Hepatocyte (in vitro differentiated cells): ENCODE measurements around the gene KIAA0825. TPM values are rescaled to one million over a fixed set of nuclear protein-coding genes. Genes with fewer than 3 reads are reported as not detected.

Experiments used
- DNase-seq: peaks from one replicate; pipeline ENCODE4 v3.0.0-alpha.2; 2016; ENCODE audit warnings: low spot score
- H2AFZ ChIP-seq: fragments of 200-600 bp; sonication (generic); 2 replicates; pipeline ENCODE4 v1.6.0; 2016; ENCODE audit warnings: antibody characterized with exemption, mild to moderate bottlenecking
- H3K27ac ChIP-seq: fragments of 200-600 bp; sonication (generic); 2 replicates; pipeline ENCODE4 v1.5.1; 2016; ENCODE audit warnings: mild to moderate bottlenecking
- H3K27me3 ChIP-seq: fragments of 200-600 bp; sonication (generic); 2 replicates; pipeline ENCODE4 v1.6.1; 2016
- H3K36me3 ChIP-seq: fragments of 200-600 bp; sonication (generic); replicated peaks from 2 replicates; pipeline ENCODE4 v1.5.1; 2016; ENCODE audit warnings: low read depth; ENCODE audit not compliant: insufficient read depth
- H3K4me1 ChIP-seq: fragments of 200-600 bp; sonication (generic); 2 replicates; pipeline ENCODE4 v1.5.1; 2016; ENCODE audit warnings: mild to moderate bottlenecking, moderate library complexity; ENCODE audit not compliant: insufficient read depth
- H3K4me2 ChIP-seq: fragments of 200-600 bp; sonication (generic); 2 replicates; pipeline ENCODE4 v1.6.0; 2016
- H3K4me3 ChIP-seq: fragments of 200-600 bp; sonication (generic); 2 replicates; pipeline ENCODE4 v1.5.1; 2016; ENCODE audit warnings: mild to moderate bottlenecking
- H3K79me2 ChIP-seq: fragments of 200-600 bp; sonication (generic); 2 replicates; pipeline ENCODE4 v1.6.0; 2017; ENCODE audit warnings: mild to moderate bottlenecking
- H3K9me2 ChIP-seq: fragments of 200-600 bp; sonication (generic); replicated peaks from 2 replicates; pipeline ENCODE4 v1.6.0; 2017; ENCODE audit warnings: mild to moderate bottlenecking; ENCODE audit not compliant: insufficient read depth
- H3K9me3 ChIP-seq: fragments of 200-600 bp; sonication (generic); 2 replicates; pipeline ENCODE4 v1.5.1; 2016; ENCODE audit warnings: low read depth, mild to moderate bottlenecking
- H4K20me1 ChIP-seq: fragments of 200-600 bp; sonication (generic); 2 replicates; pipeline ENCODE4 v1.6.0; 2016; ENCODE audit warnings: mild to moderate bottlenecking; ENCODE audit not compliant: insufficient read depth, poor library complexity, severe bottlenecking
- EZH2 ChIP-seq: fragments of 200-600 bp; sonication (generic); IDR thresholded peaks from 2 replicates; pipeline ENCODE4 v1.6.1; 2016; ENCODE audit warnings: antibody characterized with exemption, mild to moderate bottlenecking, borderline replicate concordance
- EZH2phosphoT487 ChIP-seq: fragments of 200-600 bp; sonication (generic); IDR thresholded peaks from one replicate; pipeline ENCODE4 v1.6.1; 2018; ENCODE audit warnings: antibody characterized with exemption, mild to moderate bottlenecking, low read depth, moderate library complexity; ENCODE audit not compliant: unreplicated experiment, severe bottlenecking
- WGBS: methylation state at CpG from one replicate; pipeline ENCODE4 v1.1.6; 2016; ENCODE audit warnings: low lambda C conversion rate; ENCODE audit errors: missing lambda C conversion rate; 5-methylcytosine and 5-hydroxymethylcytosine counted together
- polyA plus RNA-seq: library from polyadenylated mRNA; unstranded; fragments of >200 nt; fragmentation: Nextera tagmentation; extraction: Ambion mirVana; gene quantifications from 2 replicates; pipeline ENCODE4 v1.2.1, GENCODE V29; 2016
- total RNA-seq: library from RNA; depleted of rRNA; stranded (reverse); fragments of >200 nt; gene quantifications from 2 replicates; pipeline ENCODE4 v1.2.3, GENCODE V29; 2014
- TF ChIP-seq, protein P1 (sequence below): fragments of 200-600 bp; sonication (generic); IDR thresholded peaks from 2 replicates; pipeline ENCODE4 v1.5.1; 2016; ENCODE audit warnings: antibody characterized with exemption, mild to moderate bottlenecking; ENCODE audit not compliant: poor library complexity

Gene KIAA0825
- total and polyA plus RNA-seq, 2 experiments from 2014 or later: 2.1 to 4.5 TPM

DNA sequence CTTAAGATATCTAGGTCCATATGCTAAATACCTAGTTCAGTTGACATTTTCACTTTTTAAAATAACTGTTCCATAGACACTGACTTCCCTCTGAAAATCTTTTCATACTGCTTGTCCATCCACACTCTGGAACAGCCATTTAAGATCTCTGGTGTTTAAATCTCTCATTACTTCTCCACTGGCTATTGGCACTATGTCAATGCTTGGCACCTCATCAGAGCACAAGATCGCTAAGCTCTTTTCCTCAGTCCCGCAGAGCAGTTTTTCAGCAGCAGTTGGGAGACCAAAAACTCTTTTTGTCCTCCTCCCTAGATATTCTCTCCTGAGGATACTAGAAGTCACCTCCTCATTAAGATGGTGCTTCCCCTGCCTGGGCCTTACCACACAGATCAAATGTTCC is 172.7 kb downstream of the KIAA0825 start:
- WGBS: 95% methylated on average over 2 of the region's 2 CpGs
- Histone ChIP-seq H4K20me1 (no peaks in the 10 kb centered on the region), H3K9me3 (no peaks in the 10 kb centered on the region), H2AFZ (no peak overlapping the region), H3K27me3 (no peaks in the 10 kb centered on the region), H3K27ac (no peak overlapping the region), H3K36me3 (no peaks in the 10 kb centered on the region), H3K4me3 (no peak overlapping the region), H3K4me1 (no peaks in the 10 kb centered on the region), H3K9me2 (no peaks in the 10 kb centered on the region), H3K4me2 (no peak overlapping the region), H3K79me2 (no peaks in the 10 kb centered on the region)
- DNase-seq: no peak
- TF ChIP-seq EZH2phosphoT487 (no peak), EZH2 (no peak)
- TF ChIP-seq, protein P1, sequence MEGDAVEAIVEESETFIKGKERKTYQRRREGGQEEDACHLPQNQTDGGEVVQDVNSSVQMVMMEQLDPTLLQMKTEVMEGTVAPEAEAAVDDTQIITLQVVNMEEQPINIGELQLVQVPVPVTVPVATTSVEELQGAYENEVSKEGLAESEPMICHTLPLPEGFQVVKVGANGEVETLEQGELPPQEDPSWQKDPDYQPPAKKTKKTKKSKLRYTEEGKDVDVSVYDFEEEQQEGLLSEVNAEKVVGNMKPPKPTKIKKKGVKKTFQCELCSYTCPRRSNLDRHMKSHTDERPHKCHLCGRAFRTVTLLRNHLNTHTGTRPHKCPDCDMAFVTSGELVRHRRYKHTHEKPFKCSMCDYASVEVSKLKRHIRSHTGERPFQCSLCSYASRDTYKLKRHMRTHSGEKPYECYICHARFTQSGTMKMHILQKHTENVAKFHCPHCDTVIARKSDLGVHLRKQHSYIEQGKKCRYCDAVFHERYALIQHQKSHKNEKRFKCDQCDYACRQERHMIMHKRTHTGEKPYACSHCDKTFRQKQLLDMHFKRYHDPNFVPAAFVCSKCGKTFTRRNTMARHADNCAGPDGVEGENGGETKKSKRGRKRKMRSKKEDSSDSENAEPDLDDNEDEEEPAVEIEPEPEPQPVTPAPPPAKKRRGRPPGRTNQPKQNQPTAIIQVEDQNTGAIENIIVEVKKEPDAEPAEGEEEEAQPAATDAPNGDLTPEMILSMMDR: no peak

DNA sequence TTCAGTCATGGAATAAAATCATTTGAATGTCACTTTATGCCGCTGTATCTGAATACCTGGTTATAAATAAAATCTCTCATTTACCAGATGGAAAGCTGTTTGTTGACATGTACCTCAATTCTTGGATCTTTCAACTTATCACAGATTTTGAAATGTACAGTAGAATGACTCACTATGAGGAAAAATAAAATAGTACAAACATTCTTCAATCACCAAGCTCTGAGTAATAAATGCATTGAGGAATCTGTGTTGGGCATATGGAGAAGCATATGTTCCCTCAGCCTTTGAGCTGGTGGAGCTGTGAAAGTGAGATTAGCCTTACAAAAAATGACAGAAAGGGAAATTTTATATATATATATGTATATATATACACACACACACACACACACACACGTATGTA is 175.4 kb downstream of the KIAA0825 start:
- H3K36me3 ChIP-seq: no peaks in the 10 kb centered on the region
- H3K4me2 ChIP-seq: no peak overlapping the region
- no peak overlapping the region for H2AFZ ChIP-seq
- 100% methylated on average over 2 of the region's 2 CpGs for WGBS
- no peaks in the 10 kb centered on the region for H4K20me1 ChIP-seq
- H3K4me1 ChIP-seq: no peaks in the 10 kb centered on the region
- no peak overlapping the region for H3K4me3 ChIP-seq
- H3K9me2 ChIP-seq: no peaks in the 10 kb centered on the region
- TF ChIP-seq, protein P1: no peak
- no peak for TF ChIP-seq EZH2phosphoT487
- no peak for TF ChIP-seq EZH2
- no peaks in the 10 kb centered on the region for H3K27me3 ChIP-seq
- DNase-seq: no peak
- H3K9me3 ChIP-seq: no peaks in the 10 kb centered on the region
- no peak overlapping the region for H3K27ac ChIP-seq
- H3K79me2 ChIP-seq: no peaks in the 10 kb centered on the region

DNA sequence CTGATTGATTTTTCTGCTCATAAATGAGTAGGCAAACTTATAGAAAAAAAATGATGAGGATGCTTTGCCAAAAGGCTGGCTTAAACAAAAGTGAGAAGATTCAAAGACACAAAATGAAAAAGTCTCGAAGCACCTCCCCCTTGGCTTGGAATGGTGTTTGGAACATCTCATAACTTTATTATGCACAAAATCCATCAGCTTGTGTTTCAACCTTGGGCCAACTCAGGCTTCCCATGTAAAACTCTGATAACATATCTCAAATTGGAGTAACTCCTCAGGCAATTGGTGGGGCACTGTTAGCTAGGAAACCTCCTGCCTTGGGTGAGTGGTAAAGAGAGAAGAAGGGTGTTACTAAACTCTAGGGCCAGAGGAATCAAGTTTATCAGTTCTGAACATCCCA is 176.3 kb downstream of the KIAA0825 start:
- H3K36me3 ChIP-seq: no peaks in the 10 kb centered on the region
- no peaks in the 10 kb centered on the region for H3K4me1 ChIP-seq
- no peak overlapping the region for H3K27ac ChIP-seq
- TF ChIP-seq EZH2phosphoT487 (no peak), EZH2 (no peak)
- TF ChIP-seq, protein P1: no peak
- H3K4me3 ChIP-seq: no peak overlapping the region
- no peak overlapping the region for H2AFZ ChIP-seq
- H3K27me3 ChIP-seq: no peaks in the 10 kb centered on the region
- no peak for DNase-seq
- H4K20me1 ChIP-seq: no peaks in the 10 kb centered on the region
- H3K9me3 ChIP-seq: no peaks in the 10 kb centered on the region
- 88% methylated on average over 1 of the region's 1 CpG for WGBS
- no peak overlapping the region for H3K4me2 ChIP-seq
- no peaks in the 10 kb centered on the region for H3K79me2 ChIP-seq
- no peaks in the 10 kb centered on the region for H3K9me2 ChIP-seq

DNA sequence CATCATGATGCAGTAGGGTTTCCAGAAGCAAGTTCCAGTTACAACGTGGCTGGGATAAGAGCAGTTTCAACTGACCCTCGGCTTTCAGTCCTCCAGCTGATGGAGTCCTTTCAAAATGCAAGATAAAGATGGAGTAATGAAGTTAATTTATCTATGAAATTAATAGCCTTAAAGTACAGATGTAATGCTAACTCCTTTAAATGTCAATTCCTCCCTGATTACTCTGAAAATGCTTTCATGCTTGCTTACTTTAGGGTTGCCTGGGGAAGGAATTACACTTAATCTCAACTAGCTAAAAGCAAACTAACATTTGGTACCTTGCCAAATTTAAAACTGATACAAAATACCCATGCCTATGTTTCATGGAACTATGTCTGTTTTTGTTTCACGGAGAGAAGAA is 178.4 kb downstream of the KIAA0825 start:
- TF ChIP-seq EZH2phosphoT487 (no peak), EZH2 (no peak)
- TF ChIP-seq, protein P1: no peak
- Histone ChIP-seq H3K9me2 (no peaks in the 10 kb centered on the region), H3K4me1 (no peaks in the 10 kb centered on the region), H3K27me3 (no peaks in the 10 kb centered on the region), H2AFZ (no peak overlapping the region), H3K79me2 (no peaks in the 10 kb centered on the region), H4K20me1 (no peaks in the 10 kb centered on the region), H3K36me3 (no peaks in the 10 kb centered on the region), H3K4me2 (no peak overlapping the region), H3K9me3 (no peaks in the 10 kb centered on the region), H3K4me3 (no peak overlapping the region), H3K27ac (no peak overlapping the region)
- DNase-seq: no peak
- WGBS: 48% methylated on average over 3 of the region's 3 CpGs
